Measurements from ENCODE around the gene METTL22.

The METTL22 gene

GRCh38 chr16:8697965-8698364 lies 76.5 kb downstream of the METTL22 start:
- no peak for DNase-seq
